Measurements from ENCODE around the gene PALM3.

GRCh38 chr19:14023404-14024235 lies 38.3 kb downstream of the PALM3 start:
- TF ChIP-seq, protein P1, sequence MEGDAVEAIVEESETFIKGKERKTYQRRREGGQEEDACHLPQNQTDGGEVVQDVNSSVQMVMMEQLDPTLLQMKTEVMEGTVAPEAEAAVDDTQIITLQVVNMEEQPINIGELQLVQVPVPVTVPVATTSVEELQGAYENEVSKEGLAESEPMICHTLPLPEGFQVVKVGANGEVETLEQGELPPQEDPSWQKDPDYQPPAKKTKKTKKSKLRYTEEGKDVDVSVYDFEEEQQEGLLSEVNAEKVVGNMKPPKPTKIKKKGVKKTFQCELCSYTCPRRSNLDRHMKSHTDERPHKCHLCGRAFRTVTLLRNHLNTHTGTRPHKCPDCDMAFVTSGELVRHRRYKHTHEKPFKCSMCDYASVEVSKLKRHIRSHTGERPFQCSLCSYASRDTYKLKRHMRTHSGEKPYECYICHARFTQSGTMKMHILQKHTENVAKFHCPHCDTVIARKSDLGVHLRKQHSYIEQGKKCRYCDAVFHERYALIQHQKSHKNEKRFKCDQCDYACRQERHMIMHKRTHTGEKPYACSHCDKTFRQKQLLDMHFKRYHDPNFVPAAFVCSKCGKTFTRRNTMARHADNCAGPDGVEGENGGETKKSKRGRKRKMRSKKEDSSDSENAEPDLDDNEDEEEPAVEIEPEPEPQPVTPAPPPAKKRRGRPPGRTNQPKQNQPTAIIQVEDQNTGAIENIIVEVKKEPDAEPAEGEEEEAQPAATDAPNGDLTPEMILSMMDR (IDR thresholded peaks at IDR 0.05), result peak; percentile 66
- TF ChIP-seq EZH2 (IDR thresholded peaks at IDR 0.05), result no peak
